NT2/D1 (cell line): ENCODE results near the gene TMEM26.

Experiments used
- YY1 ChIP-seq: IDR thresholded peaks from 2 replicates; pipeline ENCODE4 v1.6.1; 2011; ENCODE audit not compliant: insufficient read length, insufficient read depth
- ZNF274 ChIP-seq: IDR thresholded peaks from 2 replicates; pipeline ENCODE4 v1.6.1; 2011; ENCODE audit warnings: mild to moderate bottlenecking, low read depth, low read length

DNA sequence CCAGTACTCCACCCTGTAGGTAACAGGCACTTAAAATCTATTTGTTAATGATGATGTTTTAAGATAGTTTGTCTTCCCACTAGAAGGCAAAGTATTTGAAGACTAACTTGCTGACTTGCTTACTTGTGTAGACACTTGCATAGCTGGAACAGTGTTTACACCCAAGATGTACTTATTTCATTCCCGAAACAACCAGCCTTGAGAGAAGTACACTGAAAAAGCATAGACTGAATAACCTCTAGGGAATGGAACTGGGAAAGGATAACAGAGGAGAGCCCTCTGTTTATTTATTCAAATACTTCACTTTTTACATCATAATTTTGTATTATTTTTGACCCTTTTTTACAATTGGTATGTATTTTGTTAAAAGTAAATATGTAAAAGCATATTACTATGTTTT is 33.1 kb upstream of the TMEM26 start:
- no peak for TF ChIP-seq ZNF274
- TF ChIP-seq YY1, result no peak
